K562 (cell line): ENCODE results near the gene LBH. TPM values are rescaled to one million over a fixed set of nuclear protein-coding genes. Genes with fewer than 3 reads are reported as not detected.

Experiments
- ATAC-seq: fragments of 200-7000 bp; cut with Tn5 transposase; 3 replicates; pipeline ENCODE4 v1.9.1; 2020; ENCODE audit warnings: moderate library complexity
- BruUV-seq: library from RNA; stranded (reverse); fragments of 400-500 nt; replicated peaks from 2 replicates; lab custom pipeline; 2021; lab: Mats Ljungman, UMichigan
- CTCF ChIA-PET: fragments of 300-600 bp; formaldehyde crosslinking; extraction: SDS; loops from one replicate; lab custom pipeline; 2021; ENCODE audit warnings: low intra/inter-chr PET ratio; lab: Yijun Ruan, JAX
- POLR2A ChIA-PET: fragments of 300-600, 350-650 bp; sonication (Branson Sonifier 250); formaldehyde crosslinking; extraction: SDS; loops from one replicate; lab custom pipeline; 2021; ENCODE audit warnings: antibody characterized with exemption, inconsistent platforms; lab: Yijun Ruan, JAX
- DNase-seq, 4 experiments: peaks; one replicate each; pipeline versions ENCODE4 v3.0.0 to v3.0.0-alpha.2; 2011 to 2018; ENCODE audit warnings: low spot score in 3 of 4, mixed read lengths in 3 of 4; ENCODE audit errors: extremely low read depth in 1 of 4
- FAIRE-seq: peaks from 2 replicates; lab custom pipeline; 2011; peaks lifted over from hg19 to GRCh38; lab: Jason Lieb, UNC
- H2AFZ ChIP-seq: 2 replicates; pipeline ENCODE4 v1.6.0; 2011; ENCODE audit warnings: low read depth, low read length, control low read depth, inconsistent platforms
- H3K27ac ChIP-seq: fragments of 200-600 bp; 3 replicates; pipeline ENCODE4 v1.8.0; 2011; ENCODE audit warnings: low read depth, mild to moderate bottlenecking, control low read depth, inconsistent platforms, low read length, moderate library complexity, mixed read lengths; ENCODE audit errors: extremely low read depth
- H3K27me3 ChIP-seq, 2 experiments: fragments of 300-600 bp in 1 of 2; 2 replicates in 1 of 2; 3 replicates in 1 of 2; pipeline versions ENCODE4 v1.6.0 to v1.8.0; 2011; ENCODE audit warnings: inconsistent platforms in 2 of 2, low read length in 2 of 2, mild to moderate bottlenecking in 1 of 2, mixed read lengths in 1 of 2, moderate library complexity in 1 of 2; ENCODE audit not compliant: control insufficient read depth in 2 of 2, insufficient read depth in 2 of 2
- H3K36me3 ChIP-seq: fragments of 300-600 bp; 3 replicates; pipeline ENCODE4 v1.8.0; 2011; ENCODE audit warnings: mild to moderate bottlenecking, low read length, inconsistent platforms; ENCODE audit not compliant: control insufficient read depth, insufficient read depth
- H3K4me1 ChIP-seq, 2 experiments: fragments of 200-600 bp in 1 of 2; replicated peaks in 1 of 2; 2 replicates in 1 of 2; 3 replicates in 1 of 2; pipeline versions ENCODE4 v1.5.1 to v1.8.0; 2011; ENCODE audit warnings: inconsistent platforms in 2 of 2, low read length in 2 of 2, mild to moderate bottlenecking in 1 of 2, mixed read lengths in 1 of 2, moderate library complexity in 1 of 2; ENCODE audit not compliant: control insufficient read depth in 2 of 2, insufficient read depth in 2 of 2
- H3K4me2 ChIP-seq: 2 replicates; pipeline ENCODE4 v1.6.1; 2011; ENCODE audit warnings: low read length, control low read depth, inconsistent platforms, mixed read lengths; ENCODE audit not compliant: insufficient read depth
- H3K4me3 ChIP-seq: fragments of 200-600 bp; sonication (generic), shearing (Covaris generic); 2 replicates; pipeline ENCODE4 v1.5.1; 2016; ENCODE audit warnings: control low read depth, inconsistent platforms
- H3K79me2 ChIP-seq: fragments of 200-600 bp; 3 replicates; pipeline ENCODE4 v1.8.0; 2011; ENCODE audit warnings: low read length, inconsistent platforms; ENCODE audit not compliant: control insufficient read depth, insufficient read depth
- H3K9ac ChIP-seq, 2 experiments: 2 replicates each; pipeline versions ENCODE4 v1.6.0 to v1.6.1; 2011; ENCODE audit warnings: low read depth in 2 of 2, low read length in 2 of 2, control low read depth in 1 of 2, inconsistent platforms in 1 of 2, mild to moderate bottlenecking in 1 of 2, mixed read lengths in 1 of 2; ENCODE audit not compliant: insufficient read depth in 1 of 2
- H3K9me1 ChIP-seq: one replicate; pipeline ENCODE4 v1.6.0; 2011; ENCODE audit warnings: inconsistent platforms, mild to moderate bottlenecking, low read length, moderate library complexity; ENCODE audit not compliant: control insufficient read depth, insufficient read depth
- H3K9me3 ChIP-seq: replicated peaks from 2 replicates; pipeline ENCODE4 v1.5.1; 2011; ENCODE audit warnings: low read depth, low read length, inconsistent platforms; ENCODE audit not compliant: control insufficient read depth, insufficient read depth
- H4K20me1 ChIP-seq: replicated peaks from 2 replicates; pipeline ENCODE4 v1.6.1; 2011; ENCODE audit warnings: low read length, inconsistent platforms, mixed read lengths; ENCODE audit not compliant: control insufficient read depth, insufficient read depth
- CTBP1 ChIP-seq: fragments of 450-650 bp; IDR thresholded peaks from 2 replicates; pipeline ENCODE4 v1.6.1; 2016; ENCODE audit warnings: borderline replicate concordance
- DEAF1 ChIP-seq: fragments of 450-650 bp; formaldehyde crosslinking; IDR thresholded peaks from 2 replicates; pipeline ENCODE4 v1.4.0; 2020; ENCODE audit warnings: mild to moderate bottlenecking, moderate library complexity
- FOXK1 ChIP-seq: sonication (generic); formaldehyde crosslinking; IDR thresholded peaks from 2 replicates; pipeline ENCODE4 v1.8.0; 2022; ENCODE audit warnings: missing genetic modification reagents, mild to moderate bottlenecking, borderline replicate concordance
- GATAD2B ChIP-seq: fragments of 450-650 bp; IDR thresholded peaks from 2 replicates; pipeline ENCODE4 v1.6.1; 2017; ENCODE audit warnings: mild to moderate bottlenecking, borderline replicate concordance
- MAX ChIP-seq: sonication (generic); formaldehyde crosslinking; IDR thresholded peaks from 2 replicates; pipeline ENCODE4 v1.9.0; 2022; ENCODE audit warnings: mild to moderate bottlenecking, missing genetic modification reagents
- MEIS2 ChIP-seq: fragments of 450-650 bp; IDR thresholded peaks from 2 replicates; pipeline ENCODE4 v1.6.1; 2014; ENCODE audit warnings: mild to moderate bottlenecking; ENCODE audit not compliant: partially characterized antibody
- PHF8 ChIP-seq: fragments of 200-600 bp; sonication (generic); IDR thresholded peaks from 2 replicates; pipeline ENCODE4 v1.6.1; 2012; ENCODE audit warnings: mixed run types, mild to moderate bottlenecking, inconsistent platforms, low read length, moderate library complexity, borderline replicate concordance
- SMC3 ChIP-seq: conservative IDR thresholded peaks from 2 replicates; pipeline ENCODE4 v1.6.1; 2011; ENCODE audit warnings: low read depth, low read length, improper control_type of control experiment; ENCODE audit not compliant: insufficient read depth
- TEAD4 ChIP-seq, 2 experiments: sonication (generic) in 1 of 2; formaldehyde crosslinking in 1 of 2; IDR thresholded peaks; 2 replicates each; pipeline versions ENCODE4 v1.6.1 to v1.8.0; 2012 to 2022; ENCODE audit warnings: borderline replicate concordance in 1 of 2, inconsistent platforms in 1 of 2, low read length in 1 of 2, mild to moderate bottlenecking in 1 of 2, missing genetic modification reagents in 1 of 2
- ZKSCAN1 ChIP-seq: fragments of 150-350 bp; IDR thresholded peaks from 2 replicates; pipeline ENCODE4 v1.6.1; 2016; ENCODE audit warnings: low read depth, low read length
- ZNF740 ChIP-seq, 3 experiments: fragments of 200-800 bp in 1 of 3; sonication (Bioruptor generic) in 1 of 3; sonication (generic) in 1 of 3; formaldehyde crosslinking in 1 of 3; IDR thresholded peaks; 2 replicates each; pipeline versions ENCODE4 v1.6.1 to v1.8.0; 2016 to 2022; ENCODE audit warnings: mild to moderate bottlenecking in 2 of 3, missing compliant biosample characterization in 2 of 3, missing genetic modification characterization in 2 of 3, missing genetic modification reagents in 1 of 3
- ZNF77 ChIP-seq: fragments of 250-450 bp; sonication (Bioruptor Pico); IDR thresholded peaks from 2 replicates; pipeline ENCODE4 v1.5.0; 2020
- ZNF830 ChIP-seq: fragments of 250-450 bp; sonication (Bioruptor Pico); IDR thresholded peaks from 2 replicates; pipeline ENCODE4 v1.5.0; 2021; ENCODE audit warnings: mild to moderate bottlenecking
- WGBS: fragments of 100-300 bp; shearing (Covaris generic); methylation state at CpG from one replicate; pipeline ENCODE4 v1.1.6; 2016; ENCODE audit warnings: low coverage, mixed read lengths; ENCODE audit not compliant: insufficient coverage; ENCODE audit errors: missing lambda C conversion rate; 5-methylcytosine and 5-hydroxymethylcytosine counted together
- in situ Hi-C: fragments of 300-500 bp; cut with MboI; formaldehyde crosslinking; loops from 4 replicates; pipeline ENCODE4 v1.15.0; 2018; ENCODE audit warnings: inconsistent platforms, mixed read lengths
- intact Hi-C: fragments of 100-400 bp; cut with micrococcal nuclease; formaldehyde crosslinking; loops from 2 replicates; pipeline ENCODE4 v1.14.2; 2022
- polyA plus RNA-seq, 8 experiments: library from polyadenylated mRNA; depleted of rRNA in 4 of 8; stranded (reverse) in 5 of 8; unstranded in 3 of 8; fragments of >200 nt; fragmentation: Nextera tagmentation in 2 of 8; fragmentation: Illumina TruSeq in 1 of 8; extraction: Ambion mirVana in 2 of 8; extraction: Trizol in 1 of 8; gene quantifications; 2 replicates each; pipeline versions ENCODE4 v1.2.1 to v1.2.3, GENCODE V29; 2011 to 2014; ENCODE audit warnings: inconsistent platforms in 1 of 8, missing spikeins in 1 of 8
- total RNA-seq, 7 experiments: library from RNA; depleted of rRNA in 6 of 7; stranded (reverse); fragments of >200 nt in 6 of 7; fragmentation: Illumina TruSeq in 2 of 7; extraction: Trizol in 2 of 7; gene quantifications; 2 replicates each; pipeline versions ENCODE4 v1.2.1 to v1.2.3, GENCODE V29; 2011 to 2021; ENCODE audit warnings: low replicate concordance in 1 of 7
- TF ChIP-seq, protein P1 (sequence below): sonication (generic); formaldehyde crosslinking; IDR thresholded peaks from 2 replicates; pipeline ENCODE4 v1.8.1; 2023; ENCODE audit warnings: mild to moderate bottlenecking, missing genetic modification reagents, moderate library complexity
- TF ChIP-seq, protein P2 (sequence below), 3 experiments: IDR thresholded peaks in 2 of 3; conservative IDR thresholded peaks in 1 of 3; 2 replicates each; pipeline ENCODE4 v1.5.1; 2011 to 2012; ENCODE audit warnings: low read length in 3 of 3, mild to moderate bottlenecking in 3 of 3, control low read depth in 2 of 3, improper control_type of control experiment in 1 of 3, inconsistent platforms in 1 of 3, low read depth in 1 of 3, mixed read lengths in 1 of 3, moderate library complexity in 1 of 3; ENCODE audit not compliant: insufficient read depth in 2 of 3

LBH gene
- total and polyA plus RNA-seq, 9 of the 15 experiments (the other 6 are each of a cell fraction or from before 2014, with no cell fraction given): 3.1 to 13.4 (median 7.4) TPM

DNA sequence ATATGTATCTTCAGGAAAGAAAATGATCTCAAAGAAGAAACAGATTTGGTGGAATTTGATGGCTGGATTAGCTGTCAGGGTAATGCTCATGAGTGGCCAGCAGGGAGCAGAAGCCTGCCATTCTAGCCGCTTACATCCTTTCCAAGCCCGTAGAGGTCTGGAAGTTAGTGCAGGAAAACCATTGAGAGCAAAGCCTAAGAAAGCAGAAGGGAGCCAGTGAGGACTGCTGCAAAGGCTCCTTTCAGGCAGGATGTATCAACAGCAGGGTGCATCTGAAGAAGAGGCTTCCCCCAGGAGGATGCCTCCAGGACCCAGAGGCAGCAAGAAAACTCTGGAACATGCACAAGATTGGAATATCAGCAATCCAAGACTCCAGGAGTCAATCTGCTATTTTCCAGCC, 22.9 kb upstream of the LBH start:
- Histone ChIP-seq H3K9ac (no peak overlapping the region), H3K4me2 (no peak overlapping the region)
- in situ Hi-C loops: loop anchor here (5.0 kb wide), 2 partner anchors 41 to 499 kb away; no protein-coding TSS in a partner anchor
- TF ChIP-seq CTBP1 (no peak), ZNF740 (CRISPR knock-in tag; IDR thresholded peaks at IDR 0.05) (no peak), ZNF740 (tag; IDR thresholded peaks at IDR 0.05) (no peak), FOXK1 (CRISPR knock-in tag) (no peak), ZNF830 (CRISPR knock-in tag) (no peak), MEIS2 (peak; percentile 38), TEAD4 (IDR thresholded peaks at IDR 0.05; ENCODE audit: low read length) (peak; percentile 32; the same call in 1 of the 2 replicates), TEAD4 (CRISPR knock-in tag; IDR thresholded peaks at IDR 0.05; ENCODE audit: borderline replicate concordance) (no peak), ZKSCAN1 (no peak), ZNF77 (CRISPR knock-in tag) (no peak), GATAD2B (no peak), DEAF1 (CRISPR knock-in tag) (peak; percentile 93), SMC3 (peak; percentile 87), PHF8 (no peak), MAX (CRISPR knock-in tag) (no peak)
- TF ChIP-seq, protein P1, sequence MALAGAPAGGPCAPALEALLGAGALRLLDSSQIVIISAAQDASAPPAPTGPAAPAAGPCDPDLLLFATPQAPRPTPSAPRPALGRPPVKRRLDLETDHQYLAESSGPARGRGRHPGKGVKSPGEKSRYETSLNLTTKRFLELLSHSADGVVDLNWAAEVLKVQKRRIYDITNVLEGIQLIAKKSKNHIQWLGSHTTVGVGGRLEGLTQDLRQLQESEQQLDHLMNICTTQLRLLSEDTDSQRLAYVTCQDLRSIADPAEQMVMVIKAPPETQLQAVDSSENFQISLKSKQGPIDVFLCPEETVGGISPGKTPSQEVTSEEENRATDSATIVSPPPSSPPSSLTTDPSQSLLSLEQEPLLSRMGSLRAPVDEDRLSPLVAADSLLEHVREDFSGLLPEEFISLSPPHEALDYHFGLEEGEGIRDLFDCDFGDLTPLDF (CRISPR knock-in tag): no peak
- TF ChIP-seq, protein P2, sequence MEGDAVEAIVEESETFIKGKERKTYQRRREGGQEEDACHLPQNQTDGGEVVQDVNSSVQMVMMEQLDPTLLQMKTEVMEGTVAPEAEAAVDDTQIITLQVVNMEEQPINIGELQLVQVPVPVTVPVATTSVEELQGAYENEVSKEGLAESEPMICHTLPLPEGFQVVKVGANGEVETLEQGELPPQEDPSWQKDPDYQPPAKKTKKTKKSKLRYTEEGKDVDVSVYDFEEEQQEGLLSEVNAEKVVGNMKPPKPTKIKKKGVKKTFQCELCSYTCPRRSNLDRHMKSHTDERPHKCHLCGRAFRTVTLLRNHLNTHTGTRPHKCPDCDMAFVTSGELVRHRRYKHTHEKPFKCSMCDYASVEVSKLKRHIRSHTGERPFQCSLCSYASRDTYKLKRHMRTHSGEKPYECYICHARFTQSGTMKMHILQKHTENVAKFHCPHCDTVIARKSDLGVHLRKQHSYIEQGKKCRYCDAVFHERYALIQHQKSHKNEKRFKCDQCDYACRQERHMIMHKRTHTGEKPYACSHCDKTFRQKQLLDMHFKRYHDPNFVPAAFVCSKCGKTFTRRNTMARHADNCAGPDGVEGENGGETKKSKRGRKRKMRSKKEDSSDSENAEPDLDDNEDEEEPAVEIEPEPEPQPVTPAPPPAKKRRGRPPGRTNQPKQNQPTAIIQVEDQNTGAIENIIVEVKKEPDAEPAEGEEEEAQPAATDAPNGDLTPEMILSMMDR (IDR thresholded peaks at IDR 0.05 in 2 of 3, conservative IDR thresholded peaks at IDR 0.05 in 1 of 3; ENCODE audit: insufficient read depth in 2 of 3, low read depth in 1 of 3, low read length in 3 of 3): peak; percentile 83 to 93 (median 89)

More for the DNA sequence above, 22.9 kb upstream of the LBH start:
- WGBS: 5% methylated on average over 2 of the region's 2 CpGs
- intact Hi-C loops: loop anchor here (1.0 to 5.0 kb wide), 4 partner anchors 43 to 503 kb away; no protein-coding TSS in a partner anchor
- Histone ChIP-seq H2AFZ (no peak overlapping the region), H3K4me1 (peaks cover 2 to 3% of the 10 kb centered on the region in 2 experiments; a peak in 2 of 5 replicates), H3K9me3 (no peaks in the 10 kb centered on the region), H3K4me3 (no peak overlapping the region), H3K9me1 (no peaks in the 10 kb centered on the region), H3K36me3 (no peaks in the 10 kb centered on the region), H4K20me1 (no peaks in the 10 kb centered on the region), H3K79me2 (no peaks in the 10 kb centered on the region), H3K27me3 (no peaks in the 10 kb centered on the region), H3K27ac (no peak overlapping the region)
- CTCF ChIA-PET: interaction anchor here (0.6 to 4.0 kb wide), 7 partner anchors 22 to 503 kb away, joined by 3 to 35 read pairs (median 4); no protein-coding TSS in a partner anchor
- DNase-seq (peak; percentile 53 to 75 (median 66)), FAIRE-seq (peak; percentile 89), ATAC-seq (peak; percentile 91)
- BruUV-seq: no TSS peak
- POLR2A ChIA-PET: interaction anchor here (1.0 to 2.0 kb wide), 6 partner anchors 13 to 46 kb away, joined by 3 to 7 read pairs (median 4); partner anchors contain the start of gene LBH
